MCF 10A (cell line): Measurements from ENCODE around the gene SAMM50. TPM values are rescaled to one million over a fixed set of nuclear protein-coding genes. Genes with fewer than 3 reads are reported as not detected.

Experiments used
- BruUV-seq: library from RNA; stranded (reverse); fragments of 400-500 nt; replicated peaks from 2 replicates; lab custom pipeline; 2021; lab: Mats Ljungman, UMichigan
- CTCF ChIA-PET: fragments of 300-600 bp; sonication (Branson Sonifier 250); formaldehyde crosslinking; extraction: SDS; loops from one replicate; lab custom pipeline; 2021; ENCODE audit warnings: antibody characterized with exemption, inconsistent platforms; lab: Yijun Ruan, JAX
- POLR2A ChIA-PET: fragments of 300-600, 350-650 bp; sonication (Branson Sonifier 250); formaldehyde crosslinking; extraction: SDS; loops from one replicate; lab custom pipeline; 2020; ENCODE audit warnings: antibody characterized with exemption, inconsistent platforms; lab: Yijun Ruan, JAX
- DNase-seq: peaks from one replicate; pipeline ENCODE4 v3.0.0-alpha.2; 2018; ENCODE audit not compliant: unreplicated experiment
- H3K27ac Mint-ChIP-seq: one replicate; pipeline ENCODE4 v1.8.0; 2022; ENCODE audit warnings: mild to moderate bottlenecking, low read depth, mixed read lengths; ENCODE audit not compliant: unreplicated experiment
- H3K27me3 Mint-ChIP-seq: one replicate; pipeline ENCODE4 v1.8.0; 2022; ENCODE audit warnings: mixed read lengths; ENCODE audit not compliant: insufficient read depth, unreplicated experiment
- H3K36me3 Mint-ChIP-seq: one replicate; pipeline ENCODE4 v1.8.0; 2022; ENCODE audit warnings: mild to moderate bottlenecking, moderate library complexity, mixed read lengths; ENCODE audit not compliant: insufficient read depth, unreplicated experiment
- H3K4me1 Mint-ChIP-seq: one replicate; pipeline ENCODE4 v1.8.0; 2022; ENCODE audit warnings: mixed read lengths; ENCODE audit not compliant: insufficient read depth, unreplicated experiment
- H3K4me3 Mint-ChIP-seq: one replicate; pipeline ENCODE4 v1.8.0; 2022; ENCODE audit warnings: mild to moderate bottlenecking, moderate library complexity, mixed read lengths; ENCODE audit not compliant: unreplicated experiment
- H3K9me3 Mint-ChIP-seq: one replicate; pipeline ENCODE4 v1.8.0; 2022; ENCODE audit warnings: mixed read lengths; ENCODE audit not compliant: unreplicated experiment
- CTCF ChIP-seq: fragments of 200-600 bp; IDR thresholded peaks from one replicate; pipeline ENCODE4 v1.8.0; 2022; ENCODE audit warnings: antibody characterized with exemption, mild to moderate bottlenecking; ENCODE audit not compliant: unreplicated experiment
- intact Hi-C: fragments of 100-400 bp; cut with micrococcal nuclease; formaldehyde crosslinking; loops from 2 replicates; pipeline ENCODE4 v1.14.1; 2022
- total RNA-seq: library from RNA; stranded (reverse); gene quantifications from 2 replicates; pipeline ENCODE4 v1.2.3, GENCODE V29; 2022

The SAMM50 gene
- total RNA-seq, 1 experiment from 2014 or later: 29.5 TPM

- no TSS peak for BruUV-seq
- ChIA-PET CTCF (interaction anchor here (1.0 kb wide), 1 partner anchor 18 kb away, joined by 6 read pairs; no protein-coding TSS in a partner anchor), POLR2A (interaction anchor here (2.6 kb wide), 1 partner anchor 26 kb away, joined by 18 read pairs; the partner anchor contains the start of gene SAMM50)
- intact Hi-C loops: no loop called here
- no peaks in the 10 kb centered on the region for H3K27me3 Mint-ChIP-seq
- peaks cover 53% of the 10 kb centered on the region for H3K36me3 Mint-ChIP-seq
- H3K9me3 Mint-ChIP-seq: no peaks in the 10 kb centered on the region
- H3K4me1 Mint-ChIP-seq: peaks cover 19% of the 10 kb centered on the region
- no peak for DNase-seq
- no peak overlapping the region for H3K27ac Mint-ChIP-seq
- H3K4me3 Mint-ChIP-seq: no peak overlapping the region
- no peak for TF ChIP-seq CTCF
Measured at GRCh38 chr22:43928908-43929307, 26.3 kb upstream of the SAMM50 start.

- no peak for DNase-seq
Measured at GRCh38 chr22:43931771-43932170, 23.5 kb upstream of the SAMM50 start.

GRCh38 chr22:43941449-43941848 is 13.8 kb upstream of the SAMM50 start:
- TF ChIP-seq CTCF: no peak
- peaks cover 70% of the 10 kb centered on the region for H3K36me3 Mint-ChIP-seq
- no peak for DNase-seq
- ChIA-PET CTCF (interaction anchor here (1.2 to 1.6 kb wide), 2 partner anchors 11 to 13 kb away, joined by 3 to 5 read pairs; partner anchors contain the start of gene SAMM50), POLR2A (interaction anchor here (1.0 to 1.4 kb wide), 3 partner anchors 14 to 16 kb away, joined by 5 read pairs; partner anchors contain the start of gene SAMM50)
- H3K27me3 Mint-ChIP-seq: no peaks in the 10 kb centered on the region
- no peaks in the 10 kb centered on the region for H3K4me1 Mint-ChIP-seq
- no TSS peak for BruUV-seq
- peaks cover 6% of the 10 kb centered on the region for H3K9me3 Mint-ChIP-seq
- no peak overlapping the region for H3K27ac Mint-ChIP-seq
- H3K4me3 Mint-ChIP-seq: no peak overlapping the region
- intact Hi-C loops: no loop called here

More at GRCh38 chr22:43931771-43932170, 23.5 kb upstream of the SAMM50 start:
- BruUV-seq: no TSS peak
- POLR2A ChIA-PET: interaction anchor here (0.6 to 2.0 kb wide), 3 partner anchors 8 to 374 kb away, joined by 4 to 5 read pairs (median 5); partner anchors contain the start of genes PNPLA3 and SAMM50
- no peaks in the 10 kb centered on the region for H3K27me3 Mint-ChIP-seq
- intact Hi-C loops: no loop called here
- peaks cover 68% of the 10 kb centered on the region for H3K36me3 Mint-ChIP-seq
- H3K27ac Mint-ChIP-seq: no peak overlapping the region
- TF ChIP-seq CTCF: no peak
- H3K9me3 Mint-ChIP-seq: no peaks in the 10 kb centered on the region
- H3K4me3 Mint-ChIP-seq: no peak overlapping the region
- H3K4me1 Mint-ChIP-seq: peaks cover 5% of the 10 kb centered on the region
- CTCF ChIA-PET: interaction anchor here (1.4 kb wide), 1 partner anchor 11 kb away, joined by 3 read pairs; no protein-coding TSS in a partner anchor

- Mint-ChIP-seq H3K27ac (no peak overlapping the region), H3K4me1 (no peaks in the 10 kb centered on the region), H3K27me3 (no peaks in the 10 kb centered on the region), H3K4me3 (no peak overlapping the region), H3K9me3 (peaks cover 6% of the 10 kb centered on the region), H3K36me3 (peaks cover 71% of the 10 kb centered on the region)
- BruUV-seq: no TSS peak
- ChIA-PET POLR2A (interaction anchor here (1.2 to 2.6 kb wide), 3 partner anchors 10 to 19 kb away, joined by 7 to 17 read pairs (median 8); partner anchors contain the start of gene SAMM50), CTCF (interaction anchor here (1.0 to 3.1 kb wide), 8 partner anchors 8 to 142 kb away, joined by 3 to 20 read pairs (median 4); partner anchors contain the start of gene SAMM50)
- DNase-seq: no peak
- no peak for TF ChIP-seq CTCF
- intact Hi-C loops: no loop called here
Measured at GRCh38 chr22:43944670-43945430, 10.4 kb upstream of the SAMM50 start.
